Measurements from ENCODE around the gene MORN1.

The MORN1 gene

DNA sequence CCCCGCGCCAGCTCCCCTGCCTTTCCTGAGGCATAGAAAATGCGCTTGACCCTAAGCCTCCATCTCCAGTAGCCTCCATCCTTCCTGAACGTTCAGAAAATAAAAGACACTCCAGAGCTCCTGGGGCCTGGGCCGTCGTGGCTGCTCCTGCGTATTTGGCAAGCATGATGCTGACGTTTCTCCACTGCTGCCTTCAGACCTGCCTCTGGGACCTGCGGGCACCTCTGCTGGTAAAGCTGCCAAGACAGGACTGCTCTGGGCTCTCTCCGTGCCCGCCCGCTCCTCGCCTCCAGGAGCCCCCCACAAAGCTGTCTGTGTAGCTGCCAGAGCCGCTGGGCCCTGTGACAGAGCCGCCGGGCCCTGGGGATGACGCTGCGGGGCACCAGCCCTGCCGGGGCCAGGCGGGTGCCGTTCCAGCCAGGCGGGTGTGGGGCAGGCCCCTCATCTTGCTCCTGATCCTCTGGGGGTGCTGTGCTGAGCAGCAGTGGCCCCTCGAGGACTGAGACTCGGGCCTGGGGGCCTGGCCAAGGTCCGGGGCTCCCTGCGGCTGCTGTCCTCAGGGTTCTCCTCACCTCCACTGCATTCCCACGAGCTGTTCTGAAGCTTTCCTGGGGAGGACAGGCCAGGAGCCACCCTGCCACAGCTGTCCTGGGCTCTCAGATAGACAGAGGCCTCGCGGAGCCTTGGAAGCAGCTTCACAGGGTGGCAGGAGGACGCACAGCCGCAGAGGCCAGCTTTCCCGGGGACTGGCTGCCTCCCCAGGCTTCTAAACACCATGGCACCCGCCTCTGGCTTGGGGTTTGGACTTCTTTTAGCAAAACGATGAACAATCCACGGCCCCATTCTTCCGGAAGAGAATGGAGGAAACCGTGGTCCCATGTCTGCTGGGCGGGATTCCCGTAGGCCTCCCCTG, 48.1 kb downstream of the MORN1 start:
- Histone ChIP-seq H3K9me2 (ENCODE audit: low read depth, low read length) (no peaks in the 10 kb centered on the region), H3K27me3 (ENCODE audit: insufficient read depth, low read length) (no peaks in the 10 kb centered on the region), H3K79me2 (ENCODE audit: insufficient read depth, low read length) (no peaks in the 10 kb centered on the region)

DNA sequence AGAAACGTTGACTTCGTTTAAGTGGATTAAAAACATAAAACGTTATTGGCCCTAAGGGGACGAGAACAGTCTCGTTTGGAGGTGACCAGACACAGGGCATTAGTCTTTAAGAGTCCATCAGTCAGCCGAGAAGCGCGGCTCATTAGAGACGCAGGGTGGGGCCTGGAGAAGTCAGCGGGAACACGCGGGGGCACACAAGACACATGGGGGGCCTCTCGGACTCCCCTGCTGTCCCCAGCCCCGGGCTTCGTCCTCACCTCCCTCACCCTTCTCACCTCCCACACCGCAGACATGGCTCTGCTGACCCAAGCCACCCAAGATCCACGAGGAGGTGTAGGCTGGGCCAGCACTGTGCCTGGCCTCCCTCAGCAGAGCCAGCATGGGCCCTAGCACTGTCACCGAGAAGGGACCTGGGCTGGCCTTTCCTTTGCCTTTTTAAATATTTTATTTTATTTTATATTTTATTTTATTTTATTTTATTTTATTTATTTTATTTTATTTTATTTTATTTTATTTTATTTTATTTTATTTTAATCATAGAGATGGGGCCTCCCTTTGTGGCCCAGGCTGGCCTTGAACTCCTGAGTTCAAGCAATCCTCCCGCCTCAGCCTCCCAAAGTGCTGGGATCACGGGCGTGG, 48.9 kb downstream of the MORN1 start:
- H3K9ac ChIP-seq (ENCODE audit: low read length), result no peak overlapping the region
- H4K20me1 ChIP-seq (ENCODE audit: insufficient read depth, low read length), result no peaks in the 10 kb centered on the region
- H3K27me3 ChIP-seq (ENCODE audit: insufficient read depth, low read length), result no peaks in the 10 kb centered on the region
- no peaks in the 10 kb centered on the region for H3K36me3 ChIP-seq (ENCODE audit: insufficient read depth, low read length)
- H3K79me2 ChIP-seq (ENCODE audit: insufficient read depth, low read length), result no peaks in the 10 kb centered on the region
- no peak overlapping the region for H3K27ac ChIP-seq (ENCODE audit: low read depth, low read length, poor library complexity, severe bottlenecking)
- H3K9me3 ChIP-seq (ENCODE audit: low read length), result no peaks in the 10 kb centered on the region
- no peaks in the 10 kb centered on the region for H3K9me2 ChIP-seq (ENCODE audit: low read depth, low read length)
- H3K4me1 ChIP-seq (ENCODE audit: insufficient read depth, low read length, severe bottlenecking), result no peaks in the 10 kb centered on the region
- no peaks in the 10 kb centered on the region for H3F3A ChIP-seq (ENCODE audit: insufficient read depth, low read length)
- H3K4me3 ChIP-seq (ENCODE audit: low read depth, low read length, poor library complexity, severe bottlenecking), result no peak overlapping the region
- TF ChIP-seq, protein P1, sequence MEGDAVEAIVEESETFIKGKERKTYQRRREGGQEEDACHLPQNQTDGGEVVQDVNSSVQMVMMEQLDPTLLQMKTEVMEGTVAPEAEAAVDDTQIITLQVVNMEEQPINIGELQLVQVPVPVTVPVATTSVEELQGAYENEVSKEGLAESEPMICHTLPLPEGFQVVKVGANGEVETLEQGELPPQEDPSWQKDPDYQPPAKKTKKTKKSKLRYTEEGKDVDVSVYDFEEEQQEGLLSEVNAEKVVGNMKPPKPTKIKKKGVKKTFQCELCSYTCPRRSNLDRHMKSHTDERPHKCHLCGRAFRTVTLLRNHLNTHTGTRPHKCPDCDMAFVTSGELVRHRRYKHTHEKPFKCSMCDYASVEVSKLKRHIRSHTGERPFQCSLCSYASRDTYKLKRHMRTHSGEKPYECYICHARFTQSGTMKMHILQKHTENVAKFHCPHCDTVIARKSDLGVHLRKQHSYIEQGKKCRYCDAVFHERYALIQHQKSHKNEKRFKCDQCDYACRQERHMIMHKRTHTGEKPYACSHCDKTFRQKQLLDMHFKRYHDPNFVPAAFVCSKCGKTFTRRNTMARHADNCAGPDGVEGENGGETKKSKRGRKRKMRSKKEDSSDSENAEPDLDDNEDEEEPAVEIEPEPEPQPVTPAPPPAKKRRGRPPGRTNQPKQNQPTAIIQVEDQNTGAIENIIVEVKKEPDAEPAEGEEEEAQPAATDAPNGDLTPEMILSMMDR (IDR thresholded peaks at IDR 0.05; ENCODE audit: low read length), result no peak
- no peak overlapping the region for H2AFZ ChIP-seq (ENCODE audit: low read length)
- no peak overlapping the region for H3K4me2 ChIP-seq (ENCODE audit: low read length)

More for the DNA sequence above, 48.1 kb downstream of the MORN1 start:
- H3K27ac ChIP-seq (ENCODE audit: low read depth, low read length, poor library complexity, severe bottlenecking), result no peak overlapping the region
- H3K36me3 ChIP-seq (ENCODE audit: insufficient read depth, low read length), result no peaks in the 10 kb centered on the region
- no peak overlapping the region for H3K9ac ChIP-seq (ENCODE audit: low read length)
- H3K4me2 ChIP-seq (ENCODE audit: low read length), result no peak overlapping the region
- H3K4me3 ChIP-seq (ENCODE audit: low read depth, low read length, poor library complexity, severe bottlenecking), result no peak overlapping the region
- TF ChIP-seq, protein P1 (IDR thresholded peaks at IDR 0.05; ENCODE audit: low read length), result no peak
- no peak for TF ChIP-seq EZH2 (IDR thresholded peaks at IDR 0.05; ENCODE audit: borderline replicate concordance, low read length)
- H2AFZ ChIP-seq (ENCODE audit: low read length), result no peak overlapping the region
- no peaks in the 10 kb centered on the region for H3F3A ChIP-seq (ENCODE audit: insufficient read depth, low read length)
- H4K20me1 ChIP-seq (ENCODE audit: insufficient read depth, low read length), result no peaks in the 10 kb centered on the region
- no peaks in the 10 kb centered on the region for H3K9me3 ChIP-seq (ENCODE audit: low read length)
- no peaks in the 10 kb centered on the region for H3K4me1 ChIP-seq (ENCODE audit: insufficient read depth, low read length, severe bottlenecking)

DNA sequence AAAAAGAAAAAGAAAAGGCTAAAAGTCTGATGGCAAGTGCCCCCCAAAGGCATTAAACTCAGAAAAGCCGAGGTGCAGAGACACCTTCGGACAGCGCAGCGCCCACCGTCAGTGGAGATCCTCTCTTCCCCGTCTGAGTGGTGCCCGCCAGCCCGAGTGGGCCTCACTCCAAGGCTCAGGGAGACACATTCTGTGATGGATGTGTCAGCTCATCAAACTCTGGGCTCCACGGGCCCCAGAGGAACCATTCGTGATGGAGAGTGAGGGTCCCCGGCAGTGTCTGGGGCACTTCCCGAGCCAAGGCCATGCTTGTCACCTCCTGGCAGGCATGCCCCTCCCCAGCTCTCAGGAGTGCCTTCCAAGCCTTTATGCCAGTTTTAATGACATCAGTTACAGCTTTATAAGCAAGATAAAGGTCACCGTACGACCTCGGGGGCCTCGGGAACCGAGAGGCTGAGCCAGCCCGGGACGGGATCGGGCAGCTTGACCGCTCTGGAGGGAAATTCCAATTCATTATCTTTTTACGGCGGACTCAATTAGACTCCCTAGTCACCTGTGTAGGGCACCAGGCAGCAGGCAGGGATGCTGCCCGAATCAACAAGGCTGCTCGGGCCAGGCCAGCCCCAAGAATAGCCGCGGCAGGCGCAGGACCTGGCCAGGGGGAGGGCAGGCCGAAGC, 49.5 kb downstream of the MORN1 start:
- H2AFZ ChIP-seq (ENCODE audit: low read length), result no peak overlapping the region
- H3K4me3 ChIP-seq (ENCODE audit: low read depth, low read length, poor library complexity, severe bottlenecking), result no peak overlapping the region
- H3K9me3 ChIP-seq (ENCODE audit: low read length), result no peaks in the 10 kb centered on the region
- TF ChIP-seq, protein P1 (IDR thresholded peaks at IDR 0.05; ENCODE audit: low read length), result no peak
- TF ChIP-seq EZH2 (IDR thresholded peaks at IDR 0.05; ENCODE audit: borderline replicate concordance, low read length), result no peak
- no peaks in the 10 kb centered on the region for H3K36me3 ChIP-seq (ENCODE audit: insufficient read depth, low read length)
- H3F3A ChIP-seq (ENCODE audit: insufficient read depth, low read length), result no peaks in the 10 kb centered on the region
- H4K20me1 ChIP-seq (ENCODE audit: insufficient read depth, low read length), result no peaks in the 10 kb centered on the region
- no peaks in the 10 kb centered on the region for H3K79me2 ChIP-seq (ENCODE audit: insufficient read depth, low read length)
- H3K9me2 ChIP-seq (ENCODE audit: low read depth, low read length), result no peaks in the 10 kb centered on the region
- no peak overlapping the region for H3K9ac ChIP-seq (ENCODE audit: low read length)
- H3K27me3 ChIP-seq (ENCODE audit: insufficient read depth, low read length), result no peaks in the 10 kb centered on the region
- no peaks in the 10 kb centered on the region for H3K4me1 ChIP-seq (ENCODE audit: insufficient read depth, low read length, severe bottlenecking)
- H3K4me2 ChIP-seq (ENCODE audit: low read length), result no peak overlapping the region
- no peak overlapping the region for H3K27ac ChIP-seq (ENCODE audit: low read depth, low read length, poor library complexity, severe bottlenecking)

Measured in OCI-LY1 (cell line).